SK-N-SH treated with all-trans-retinoic acid at 6 μM for 48 hours (cell line): ENCODE data around the gene LARGE1.

Source experiments
- ARNTL ChIP-seq: fragments of 450-650 bp; formaldehyde crosslinking; IDR thresholded peaks from 2 replicates; pipeline ENCODE4 v1.5.0; 2020; ENCODE audit warnings: low read depth, mild to moderate bottlenecking, moderate library complexity, borderline replicate concordance
- GLIS3 ChIP-seq: fragments of 250-450 bp; sonication (Bioruptor Pico); IDR thresholded peaks from 2 replicates; pipeline ENCODE4 v1.5.0; 2020; ENCODE audit warnings: mild to moderate bottlenecking, moderate library complexity
- ZNF70 ChIP-seq: fragments of 450-650 bp; formaldehyde crosslinking; IDR thresholded peaks from 2 replicates; pipeline ENCODE4 v1.5.0; 2020; ENCODE audit warnings: mild to moderate bottlenecking, moderate library complexity
- TF ChIP-seq, protein P1 (sequence below): fragments of 250-450 bp; sonication (Bioruptor Pico); IDR thresholded peaks from 2 replicates; pipeline ENCODE4 v1.8.0; 2020; ENCODE audit warnings: mild to moderate bottlenecking, moderate library complexity, borderline replicate concordance
- TF ChIP-seq, protein P2 (sequence below): fragments of 250-450 bp; sonication (Bioruptor Pico); IDR thresholded peaks from 2 replicates; pipeline ENCODE4 v1.5.1; 2020; ENCODE audit warnings: low read depth, mild to moderate bottlenecking, moderate library complexity

DNA sequence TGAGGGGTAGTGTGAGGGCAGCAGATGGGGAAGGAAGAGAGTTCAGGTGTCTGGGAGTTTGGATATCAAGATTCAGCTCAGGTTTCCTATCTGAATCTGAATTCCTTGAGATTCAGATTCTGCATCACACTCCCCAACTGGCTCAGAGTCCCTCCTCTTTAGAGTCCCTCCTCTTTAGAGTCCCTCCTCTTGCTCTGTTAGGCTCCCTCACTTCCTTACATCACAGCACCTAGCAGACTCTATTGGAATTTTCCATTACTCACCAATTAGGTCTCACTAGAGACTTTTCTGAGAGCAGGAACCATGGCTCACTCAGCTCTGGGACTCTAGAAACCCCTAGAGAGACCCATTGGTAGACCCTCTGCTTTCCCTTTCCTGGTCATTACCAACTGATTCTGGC is 558.7 kb downstream of the LARGE1 start:
- TF ChIP-seq GLIS3 (CRISPR knock-in tag) (no peak), ARNTL (no peak), ZNF70 (CRISPR knock-in tag) (no peak)
- TF ChIP-seq, protein P1, sequence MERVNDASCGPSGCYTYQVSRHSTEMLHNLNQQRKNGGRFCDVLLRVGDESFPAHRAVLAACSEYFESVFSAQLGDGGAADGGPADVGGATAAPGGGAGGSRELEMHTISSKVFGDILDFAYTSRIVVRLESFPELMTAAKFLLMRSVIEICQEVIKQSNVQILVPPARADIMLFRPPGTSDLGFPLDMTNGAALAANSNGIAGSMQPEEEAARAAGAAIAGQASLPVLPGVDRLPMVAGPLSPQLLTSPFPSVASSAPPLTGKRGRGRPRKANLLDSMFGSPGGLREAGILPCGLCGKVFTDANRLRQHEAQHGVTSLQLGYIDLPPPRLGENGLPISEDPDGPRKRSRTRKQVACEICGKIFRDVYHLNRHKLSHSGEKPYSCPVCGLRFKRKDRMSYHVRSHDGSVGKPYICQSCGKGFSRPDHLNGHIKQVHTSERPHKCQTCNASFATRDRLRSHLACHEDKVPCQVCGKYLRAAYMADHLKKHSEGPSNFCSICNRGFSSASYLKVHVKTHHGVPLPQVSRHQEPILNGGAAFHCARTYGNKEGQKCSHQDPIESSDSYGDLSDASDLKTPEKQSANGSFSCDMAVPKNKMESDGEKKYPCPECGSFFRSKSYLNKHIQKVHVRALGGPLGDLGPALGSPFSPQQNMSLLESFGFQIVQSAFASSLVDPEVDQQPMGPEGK (CRISPR knock-in tag): no peak
- TF ChIP-seq, protein P2, sequence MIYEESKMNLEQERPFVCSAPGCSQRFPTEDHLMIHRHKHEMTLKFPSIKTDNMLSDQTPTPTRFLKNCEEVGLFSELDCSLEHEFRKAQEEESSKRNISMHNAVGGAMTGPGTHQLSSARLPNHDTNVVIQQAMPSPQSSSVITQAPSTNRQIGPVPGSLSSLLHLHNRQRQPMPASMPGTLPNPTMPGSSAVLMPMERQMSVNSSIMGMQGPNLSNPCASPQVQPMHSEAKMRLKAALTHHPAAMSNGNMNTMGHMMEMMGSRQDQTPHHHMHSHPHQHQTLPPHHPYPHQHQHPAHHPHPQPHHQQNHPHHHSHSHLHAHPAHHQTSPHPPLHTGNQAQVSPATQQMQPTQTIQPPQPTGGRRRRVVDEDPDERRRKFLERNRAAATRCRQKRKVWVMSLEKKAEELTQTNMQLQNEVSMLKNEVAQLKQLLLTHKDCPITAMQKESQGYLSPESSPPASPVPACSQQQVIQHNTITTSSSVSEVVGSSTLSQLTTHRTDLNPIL: no peak
